Type B pancreatic cell (in vitro differentiated cells): ENCODE data around the gene CHTF18. TPM values are rescaled to one million over a fixed set of nuclear protein-coding genes. Genes with fewer than 3 reads are reported as not detected.

Source experiments
- DNase-seq: peaks from one replicate; pipeline ENCODE4 v3.0.0; 2021; ENCODE audit warnings: mixed read lengths; ENCODE audit not compliant: unreplicated experiment; ENCODE audit errors: extremely low spot score
- H3K27ac Mint-ChIP-seq: 2 replicates; pipeline ENCODE4 v1.8.0; 2021; ENCODE audit warnings: mild to moderate bottlenecking, mixed read lengths
- H3K27me3 Mint-ChIP-seq: 2 replicates; pipeline ENCODE4 v1.8.0; 2021; ENCODE audit warnings: mixed read lengths
- H3K36me3 Mint-ChIP-seq: 2 replicates; pipeline ENCODE4 v1.8.0; 2021; ENCODE audit warnings: mixed read lengths
- H3K4me1 Mint-ChIP-seq: one replicate; pipeline ENCODE4 v1.8.0; 2021; ENCODE audit warnings: mixed read lengths; ENCODE audit not compliant: unreplicated experiment
- H3K4me3 Mint-ChIP-seq: 2 replicates; pipeline ENCODE4 v1.8.0; 2021; ENCODE audit warnings: mild to moderate bottlenecking, mixed read lengths
- H3K9me3 Mint-ChIP-seq: 2 replicates; pipeline ENCODE4 v1.8.0; 2021; ENCODE audit warnings: mixed read lengths
- total RNA-seq: library from RNA; stranded (reverse); gene quantifications from 2 replicates; pipeline ENCODE4 v1.2.1, GENCODE V29; 2021; ENCODE audit warnings: low replicate concordance
- TF ChIP-seq, protein P1 (sequence below): fragments of 200-600 bp; sonication (generic); conservative IDR thresholded peaks from 2 replicates; pipeline ENCODE4 v1.5.0; 2021; ENCODE audit warnings: antibody characterized with exemption, mild to moderate bottlenecking

CHTF18 gene
- total RNA-seq, 1 donor from 2014 or later = 105 TPM

DNA sequence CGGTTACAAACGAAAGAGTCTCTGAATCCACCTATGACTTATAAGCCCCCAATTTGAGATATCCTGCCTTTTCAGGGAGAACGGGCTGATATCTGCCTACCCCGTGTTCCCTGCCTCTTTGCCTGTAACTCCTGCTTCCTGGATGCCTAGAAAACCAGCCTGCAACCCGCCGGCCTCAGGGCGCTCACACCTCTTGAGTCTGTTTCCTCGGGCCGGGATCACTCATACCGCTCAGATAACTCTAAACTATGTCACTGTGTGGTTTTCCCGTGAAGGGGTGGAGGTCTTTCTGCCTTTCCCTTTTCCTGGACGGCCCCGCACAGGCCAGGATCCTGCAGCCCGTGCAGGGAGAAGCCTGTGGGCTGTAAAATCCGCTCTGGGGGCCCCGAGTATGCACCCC lies 10.6 kb upstream of the CHTF18 start:
- Mint-ChIP-seq H3K36me3 (no peaks in the 10 kb centered on the region), H3K27ac (peak overlapping the region; percentile 62), H3K27me3 (peaks cover 10% of the 10 kb centered on the region)

DNA sequence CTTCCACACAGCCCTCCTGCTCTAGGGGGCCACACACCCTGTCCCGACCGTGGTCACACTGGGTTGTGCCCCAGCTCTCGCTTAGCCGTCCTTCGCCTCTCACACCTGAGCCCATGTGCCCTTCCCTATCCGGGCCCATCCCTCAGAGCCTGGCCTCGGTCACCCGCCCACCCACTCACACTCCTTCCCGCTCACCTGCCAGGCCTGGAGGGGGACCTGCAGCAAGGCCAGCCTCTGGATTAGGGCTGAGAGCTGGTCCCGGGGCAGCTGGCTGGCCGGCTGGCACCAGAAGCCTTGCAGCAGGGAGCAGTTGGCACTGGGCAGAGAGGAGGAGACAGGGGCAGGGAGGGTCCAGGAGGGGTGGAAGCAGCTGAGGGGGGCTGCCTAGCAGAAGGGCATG lies 10.0 kb upstream of the CHTF18 start:
- Mint-ChIP-seq H3K27ac (no peak overlapping the region), H3K4me1 (peaks cover 4% of the 10 kb centered on the region), H3K9me3 (no peaks in the 10 kb centered on the region), H3K4me3 (no peak overlapping the region), H3K27me3 (peaks cover 10% of the 10 kb centered on the region), H3K36me3 (no peaks in the 10 kb centered on the region)
- DNase-seq = no peak
- TF ChIP-seq, protein P1, sequence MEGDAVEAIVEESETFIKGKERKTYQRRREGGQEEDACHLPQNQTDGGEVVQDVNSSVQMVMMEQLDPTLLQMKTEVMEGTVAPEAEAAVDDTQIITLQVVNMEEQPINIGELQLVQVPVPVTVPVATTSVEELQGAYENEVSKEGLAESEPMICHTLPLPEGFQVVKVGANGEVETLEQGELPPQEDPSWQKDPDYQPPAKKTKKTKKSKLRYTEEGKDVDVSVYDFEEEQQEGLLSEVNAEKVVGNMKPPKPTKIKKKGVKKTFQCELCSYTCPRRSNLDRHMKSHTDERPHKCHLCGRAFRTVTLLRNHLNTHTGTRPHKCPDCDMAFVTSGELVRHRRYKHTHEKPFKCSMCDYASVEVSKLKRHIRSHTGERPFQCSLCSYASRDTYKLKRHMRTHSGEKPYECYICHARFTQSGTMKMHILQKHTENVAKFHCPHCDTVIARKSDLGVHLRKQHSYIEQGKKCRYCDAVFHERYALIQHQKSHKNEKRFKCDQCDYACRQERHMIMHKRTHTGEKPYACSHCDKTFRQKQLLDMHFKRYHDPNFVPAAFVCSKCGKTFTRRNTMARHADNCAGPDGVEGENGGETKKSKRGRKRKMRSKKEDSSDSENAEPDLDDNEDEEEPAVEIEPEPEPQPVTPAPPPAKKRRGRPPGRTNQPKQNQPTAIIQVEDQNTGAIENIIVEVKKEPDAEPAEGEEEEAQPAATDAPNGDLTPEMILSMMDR = no peak

More for the DNA sequence above, 10.6 kb upstream of the CHTF18 start:
- Mint-ChIP-seq H3K4me3 (no peak overlapping the region), H3K4me1 (peaks cover 4% of the 10 kb centered on the region), H3K9me3 (no peaks in the 10 kb centered on the region)
- no peak for DNase-seq
- TF ChIP-seq, protein P1 = no peak

DNA sequence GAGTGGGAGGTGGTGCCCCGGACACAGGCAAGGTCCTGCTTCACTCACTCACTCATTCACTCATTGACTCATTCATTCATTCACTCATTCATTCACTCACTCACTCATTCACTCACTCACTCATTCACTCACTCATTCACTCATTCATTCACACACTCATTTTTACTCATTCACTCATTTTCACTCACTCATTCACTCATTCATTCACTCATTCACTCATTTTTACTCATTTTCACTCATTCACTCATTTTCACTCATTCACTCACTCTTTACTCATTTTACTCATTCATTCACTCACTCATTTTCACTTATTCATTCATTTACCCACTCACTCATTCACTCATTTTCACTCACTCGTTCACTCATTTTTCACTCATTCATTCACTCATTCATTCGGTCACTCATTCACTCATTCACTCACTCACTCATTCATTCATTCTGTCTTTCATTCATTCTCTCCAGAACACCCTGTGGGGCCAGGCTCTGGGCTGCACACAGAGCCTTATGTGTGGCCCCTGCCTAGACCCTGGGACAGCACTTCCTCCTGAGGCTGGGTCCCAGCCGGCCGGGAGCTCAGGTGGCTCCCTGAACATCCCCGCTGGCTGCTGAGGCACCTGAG lies 9.4 kb upstream of the CHTF18 start:
- Mint-ChIP-seq H3K36me3 (no peaks in the 10 kb centered on the region), H3K9me3 (no peaks in the 10 kb centered on the region), H3K4me1 (peaks cover 4% of the 10 kb centered on the region), H3K27ac (no peak overlapping the region), H3K27me3 (peaks cover 10% of the 10 kb centered on the region), H3K4me3 (no peak overlapping the region)
- no peak for DNase-seq
- TF ChIP-seq, protein P1 = no peak

DNA sequence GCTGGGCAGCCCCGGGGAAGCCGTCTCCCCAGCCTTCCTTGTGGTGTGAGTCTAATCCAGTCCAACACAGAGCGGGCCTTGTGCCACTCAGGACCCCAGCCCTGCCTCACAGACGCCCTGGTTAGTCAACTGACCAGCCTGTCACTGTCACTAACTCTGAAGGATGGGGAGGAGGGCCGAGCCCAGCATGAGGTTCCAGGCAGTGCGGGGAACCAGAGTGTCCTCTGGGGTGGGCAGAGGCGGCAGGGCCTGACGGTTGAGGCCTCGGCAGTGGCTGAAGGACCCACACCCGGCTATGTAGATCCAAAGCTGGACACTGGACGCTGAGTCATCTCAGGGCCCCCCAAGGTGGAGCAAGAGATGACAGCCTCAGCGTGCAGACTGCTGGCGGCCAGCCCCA lies 8.9 kb upstream of the CHTF18 start:
- peaks cover 10% of the 10 kb centered on the region for H3K27me3 Mint-ChIP-seq
- no peak overlapping the region for H3K27ac Mint-ChIP-seq
- H3K4me3 Mint-ChIP-seq = no peak overlapping the region
- H3K9me3 Mint-ChIP-seq = no peaks in the 10 kb centered on the region
- no peak for DNase-seq
- no peaks in the 10 kb centered on the region for H3K36me3 Mint-ChIP-seq
- TF ChIP-seq, protein P1 = no peak
- peaks cover 4% of the 10 kb centered on the region for H3K4me1 Mint-ChIP-seq

DNA sequence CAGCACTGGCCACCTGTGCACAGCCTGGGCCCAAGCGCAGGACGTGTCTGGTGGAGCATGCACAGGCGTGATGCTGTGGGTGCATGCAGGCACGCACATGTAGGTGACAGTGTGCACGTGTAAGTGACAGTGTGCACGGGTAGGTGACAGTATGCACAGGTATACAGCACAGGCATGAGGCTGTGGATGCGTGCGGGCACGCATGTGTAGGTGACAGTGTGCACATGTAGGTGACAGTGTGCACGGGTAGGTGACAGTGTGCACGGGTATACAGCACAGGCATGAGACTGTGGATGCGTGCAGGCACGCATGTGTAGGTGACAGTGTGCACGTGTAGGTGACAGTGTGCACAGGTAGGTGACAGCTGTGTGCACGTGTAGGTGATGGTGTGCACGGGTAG lies 8.1 kb upstream of the CHTF18 start:
- Mint-ChIP-seq H3K4me1 (peaks cover 4% of the 10 kb centered on the region), H3K27me3 (peaks cover 10% of the 10 kb centered on the region), H3K36me3 (no peaks in the 10 kb centered on the region), H3K9me3 (no peaks in the 10 kb centered on the region), H3K27ac (no peak overlapping the region), H3K4me3 (no peak overlapping the region)
- TF ChIP-seq, protein P1 = no peak
- no peak for DNase-seq
